PFSK-1 (cell line): ENCODE data around the gene GFRAL.

Source experiments
- FOXP2 ChIP-seq: optimal IDR thresholded peaks from 2 replicates; pipeline ENCODE3; 2011; ENCODE audit warnings: borderline replicate concordance, control low read depth, inconsistent platforms; ENCODE audit not compliant: insufficient read depth; ENCODE audit errors: extremely low read length, extremely low read depth
- POLR2AphosphoS5 ChIP-seq: IDR thresholded peaks from 2 replicates; pipeline ENCODE4 v1.6.1; 2012; ENCODE audit warnings: low read depth, mild to moderate bottlenecking, control low read depth, low read length, moderate library complexity
- SIN3A ChIP-seq: IDR thresholded peaks from 2 replicates; pipeline ENCODE4 v1.6.1; 2012; ENCODE audit warnings: mild to moderate bottlenecking, low read length, moderate library complexity, borderline replicate concordance; ENCODE audit not compliant: insufficient read depth
- TAF1 ChIP-seq: IDR thresholded peaks from 2 replicates; pipeline ENCODE4 v1.6.1; 2012; ENCODE audit warnings: low read length, control low read depth, borderline replicate concordance; ENCODE audit not compliant: insufficient read depth
- TF ChIP-seq, protein P1 (sequence below), 2 experiments: IDR thresholded peaks; 2 replicates each; pipeline versions ENCODE4 v1.6.1 to v1.8.0; 2011 to 2012; ENCODE audit warnings: low read depth in 2 of 2, low read length in 2 of 2, control low read depth in 1 of 2, inconsistent platforms in 1 of 2, mild to moderate bottlenecking in 1 of 2, moderate library complexity in 1 of 2; ENCODE audit not compliant: insufficient read depth in 1 of 2

The GFRAL gene

DNA sequence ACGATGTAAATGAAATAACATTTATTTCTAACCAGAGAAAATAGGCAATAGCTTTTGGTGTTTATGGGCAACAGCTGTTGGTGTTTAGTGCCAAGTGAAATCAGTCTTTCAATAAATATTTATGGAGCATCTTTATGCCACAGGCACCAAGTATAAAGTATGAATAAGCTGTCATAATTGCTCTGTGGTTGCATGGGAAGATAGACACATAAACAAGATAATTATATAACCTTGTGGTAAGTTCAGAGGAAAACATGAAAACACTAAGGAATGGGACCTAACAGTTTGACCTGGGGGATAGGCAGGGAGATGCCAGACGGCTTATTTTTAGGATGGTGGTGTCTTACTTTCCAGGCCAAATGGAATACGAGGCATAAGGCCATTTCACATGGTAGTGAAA is 110.9 kb downstream of the GFRAL start:
- TF ChIP-seq FOXP2 (no peak), SIN3A (no peak), POLR2AphosphoS5 (no peak), TAF1 (no peak)
- TF ChIP-seq, protein P1, sequence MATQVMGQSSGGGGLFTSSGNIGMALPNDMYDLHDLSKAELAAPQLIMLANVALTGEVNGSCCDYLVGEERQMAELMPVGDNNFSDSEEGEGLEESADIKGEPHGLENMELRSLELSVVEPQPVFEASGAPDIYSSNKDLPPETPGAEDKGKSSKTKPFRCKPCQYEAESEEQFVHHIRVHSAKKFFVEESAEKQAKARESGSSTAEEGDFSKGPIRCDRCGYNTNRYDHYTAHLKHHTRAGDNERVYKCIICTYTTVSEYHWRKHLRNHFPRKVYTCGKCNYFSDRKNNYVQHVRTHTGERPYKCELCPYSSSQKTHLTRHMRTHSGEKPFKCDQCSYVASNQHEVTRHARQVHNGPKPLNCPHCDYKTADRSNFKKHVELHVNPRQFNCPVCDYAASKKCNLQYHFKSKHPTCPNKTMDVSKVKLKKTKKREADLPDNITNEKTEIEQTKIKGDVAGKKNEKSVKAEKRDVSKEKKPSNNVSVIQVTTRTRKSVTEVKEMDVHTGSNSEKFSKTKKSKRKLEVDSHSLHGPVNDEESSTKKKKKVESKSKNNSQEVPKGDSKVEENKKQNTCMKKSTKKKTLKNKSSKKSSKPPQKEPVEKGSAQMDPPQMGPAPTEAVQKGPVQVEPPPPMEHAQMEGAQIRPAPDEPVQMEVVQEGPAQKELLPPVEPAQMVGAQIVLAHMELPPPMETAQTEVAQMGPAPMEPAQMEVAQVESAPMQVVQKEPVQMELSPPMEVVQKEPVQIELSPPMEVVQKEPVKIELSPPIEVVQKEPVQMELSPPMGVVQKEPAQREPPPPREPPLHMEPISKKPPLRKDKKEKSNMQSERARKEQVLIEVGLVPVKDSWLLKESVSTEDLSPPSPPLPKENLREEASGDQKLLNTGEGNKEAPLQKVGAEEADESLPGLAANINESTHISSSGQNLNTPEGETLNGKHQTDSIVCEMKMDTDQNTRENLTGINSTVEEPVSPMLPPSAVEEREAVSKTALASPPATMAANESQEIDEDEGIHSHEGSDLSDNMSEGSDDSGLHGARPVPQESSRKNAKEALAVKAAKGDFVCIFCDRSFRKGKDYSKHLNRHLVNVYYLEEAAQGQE (IDR thresholded peaks at IDR 0.05; ENCODE audit: insufficient read depth in 1 of 2, low read depth in 2 of 2, low read length in 2 of 2): no peak

DNA sequence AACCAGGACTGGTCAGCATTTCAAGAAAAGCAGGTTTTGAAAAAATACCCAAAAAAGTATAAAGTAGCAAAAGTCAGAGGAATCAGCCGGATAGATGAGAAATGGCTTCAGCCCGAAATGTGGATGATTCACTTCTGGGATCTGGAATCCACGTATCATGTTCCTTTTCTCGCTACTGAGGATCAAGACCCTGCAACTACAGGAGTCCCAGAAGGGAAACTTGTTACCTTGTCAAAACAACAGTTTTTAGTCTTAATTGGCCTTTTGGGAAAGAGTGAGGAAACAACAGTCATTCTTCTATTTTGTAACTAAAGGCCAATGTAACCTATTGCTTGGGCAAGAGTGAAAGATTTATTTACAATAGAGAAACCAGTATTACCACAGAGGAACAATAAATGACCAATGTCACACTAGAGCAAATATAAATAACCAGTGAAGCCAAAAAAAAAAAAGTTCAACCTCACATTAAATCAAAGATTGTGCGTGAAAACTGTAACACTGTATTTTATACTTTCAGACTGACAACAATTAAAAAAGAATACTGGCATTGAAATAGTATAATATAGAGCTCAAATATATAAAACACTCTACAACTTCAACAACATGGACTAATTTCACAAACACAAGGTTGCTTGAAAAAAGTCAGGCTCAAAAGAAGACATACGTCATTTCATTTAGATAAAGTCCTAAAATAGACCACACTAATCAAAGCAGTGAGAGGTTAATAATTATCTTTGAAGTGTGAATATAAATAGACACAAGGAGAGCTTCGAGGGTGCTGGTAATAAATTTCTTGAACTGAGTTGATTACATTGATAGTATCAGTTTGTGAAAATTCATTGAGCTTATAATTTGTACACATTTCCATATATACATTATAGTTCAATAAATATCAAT is 116.2 kb downstream of the GFRAL start:
- TF ChIP-seq POLR2AphosphoS5 (no peak), FOXP2 (no peak), SIN3A (no peak), TAF1 (no peak)
- TF ChIP-seq, protein P1 (IDR thresholded peaks at IDR 0.05; ENCODE audit: insufficient read depth in 1 of 2, low read depth in 2 of 2, low read length in 2 of 2): no peak

DNA sequence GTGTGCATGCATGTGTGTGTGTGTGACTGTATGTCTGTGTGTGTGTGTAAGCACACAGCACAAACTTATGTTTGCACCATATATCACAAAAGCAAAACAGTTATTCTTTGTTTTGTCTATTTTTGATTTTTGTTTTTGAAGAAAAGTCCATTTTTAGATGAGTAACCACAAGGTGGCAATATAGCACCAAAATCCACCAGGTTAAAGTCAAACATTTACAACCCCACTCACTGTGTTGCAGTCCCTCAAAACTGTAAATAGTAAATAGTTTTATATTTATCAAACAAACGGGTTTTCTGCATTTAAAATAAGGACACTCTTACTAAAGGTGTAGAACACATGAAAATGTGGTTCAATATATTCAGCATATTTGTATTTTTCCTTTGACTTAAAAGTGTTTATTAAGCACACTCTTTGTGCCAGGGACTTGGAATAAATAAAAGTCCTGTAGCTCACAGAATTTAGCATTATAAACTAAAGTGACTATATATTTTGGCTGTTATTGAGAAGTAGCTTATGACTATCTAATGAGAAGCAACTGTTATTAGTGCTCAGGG is 118.5 kb downstream of the GFRAL start:
- TF ChIP-seq, protein P1 (IDR thresholded peaks at IDR 0.05; ENCODE audit: insufficient read depth in 1 of 2, low read depth in 2 of 2, low read length in 2 of 2): no peak
- TF ChIP-seq TAF1 (no peak), POLR2AphosphoS5 (no peak), FOXP2 (no peak), SIN3A (no peak)

DNA sequence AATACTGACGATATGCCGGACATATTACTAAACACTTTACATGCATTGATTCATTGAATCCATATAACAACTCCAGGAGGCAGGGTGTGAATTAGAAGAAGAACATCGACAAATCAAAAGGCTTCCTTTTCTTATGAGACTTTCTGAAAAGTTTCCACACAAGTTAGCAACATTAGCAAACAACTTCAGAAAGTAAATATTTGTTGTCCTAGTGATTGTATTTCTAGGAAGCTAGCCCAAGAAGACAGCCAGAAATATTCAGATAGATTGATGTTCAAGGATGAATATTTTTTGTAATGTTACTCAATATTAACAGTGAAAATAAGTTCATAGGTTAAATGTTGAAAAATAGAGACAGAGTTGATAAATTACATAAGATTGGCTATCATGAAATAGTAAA is 120.6 kb downstream of the GFRAL start:
- no peak for TF ChIP-seq FOXP2

DNA sequence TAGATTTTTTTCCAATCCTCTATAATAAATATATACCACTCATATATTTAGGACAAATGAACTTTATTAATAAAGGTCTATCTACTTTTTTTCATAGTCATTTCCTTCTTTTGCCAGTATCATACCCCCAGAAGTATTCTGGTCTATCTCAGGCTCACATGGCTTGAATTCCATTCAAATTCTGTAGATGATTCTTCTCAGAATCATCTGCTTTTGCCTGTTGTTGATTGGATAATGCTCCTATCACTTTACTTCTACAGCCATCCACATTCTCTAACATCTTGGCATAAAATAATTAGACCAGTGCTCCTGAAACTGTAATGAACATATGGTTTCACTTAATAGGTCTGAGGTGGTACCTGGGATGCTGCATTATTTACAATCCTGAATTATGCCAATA is 121.2 kb downstream of the GFRAL start:
- TF ChIP-seq, protein P1 (IDR thresholded peaks at IDR 0.05; ENCODE audit: insufficient read depth in 1 of 2, low read depth in 2 of 2, low read length in 2 of 2): no peak
- TF ChIP-seq SIN3A (no peak), POLR2AphosphoS5 (no peak)
